OCI-LY1 (cell line): Measurements from ENCODE around the gene PELO.

ENCODE experiments used
- H2AFZ ChIP-seq: fragments of 200-600 bp; sonication (generic), shearing (Covaris generic); 2 replicates; pipeline ENCODE4 v1.6.0; 2014; ENCODE audit warnings: antibody characterized with exemption, mild to moderate bottlenecking, low read length
- H3F3A ChIP-seq: fragments of 200-600 bp; sonication (generic), shearing (Covaris generic); 2 replicates; pipeline ENCODE4 v1.6.0; 2014; ENCODE audit warnings: mild to moderate bottlenecking, antibody characterized with exemption, low read length, moderate library complexity; ENCODE audit not compliant: insufficient read depth
- H3K27ac ChIP-seq: fragments of 200-600 bp; sonication (generic); 2 replicates; pipeline ENCODE4 v1.5.1; 2014; ENCODE audit warnings: low read length, mixed run types, mild to moderate bottlenecking, low read depth; ENCODE audit not compliant: poor library complexity, severe bottlenecking
- H3K27me3 ChIP-seq: fragments of 200-600 bp; sonication (generic); 2 replicates; pipeline ENCODE4 v1.6.0; 2014; ENCODE audit warnings: antibody characterized with exemption, mild to moderate bottlenecking, low read length, moderate library complexity; ENCODE audit not compliant: insufficient read depth
- H3K36me3 ChIP-seq: fragments of 200-600 bp; sonication (generic); 2 replicates; pipeline ENCODE4 v1.6.1; 2014; ENCODE audit warnings: mild to moderate bottlenecking, antibody characterized with exemption, low read length, moderate library complexity, mixed read lengths; ENCODE audit not compliant: insufficient read depth
- H3K4me1 ChIP-seq: fragments of 200-600 bp; sonication (generic); 2 replicates; pipeline ENCODE4 v1.5.1; 2014; ENCODE audit warnings: mild to moderate bottlenecking, low read length, moderate library complexity; ENCODE audit not compliant: insufficient read depth, severe bottlenecking
- H3K4me2 ChIP-seq: fragments of 200-600 bp; sonication (generic), shearing (Covaris generic); 2 replicates; pipeline ENCODE4 v1.6.1; 2014; ENCODE audit warnings: low read length
- H3K4me3 ChIP-seq: fragments of 200-600 bp; sonication (generic); 2 replicates; pipeline ENCODE4 v1.5.1; 2014; ENCODE audit warnings: low read length, low read depth, mild to moderate bottlenecking, mixed read lengths; ENCODE audit not compliant: poor library complexity, severe bottlenecking
- H3K79me2 ChIP-seq: fragments of 200-600 bp; shearing (Covaris generic); 2 replicates; pipeline ENCODE4 v1.6.1; 2016; ENCODE audit warnings: mixed run types, low read length, mixed read lengths; ENCODE audit not compliant: insufficient read depth
- H3K9ac ChIP-seq: fragments of 200-600 bp; sonication (generic), shearing (Covaris generic); 2 replicates; pipeline ENCODE4 v1.6.1; 2014; ENCODE audit warnings: mild to moderate bottlenecking, low read length, mixed read lengths
- H3K9me2 ChIP-seq: fragments of 200-600 bp; sonication (generic), shearing (Covaris generic); 2 replicates; pipeline ENCODE4 v1.6.1; 2014; ENCODE audit warnings: low read depth, mild to moderate bottlenecking, low read length, mixed read lengths
- H3K9me3 ChIP-seq: fragments of 200-600 bp; shearing (Covaris generic); 2 replicates; pipeline ENCODE4 v1.6.1; 2014; ENCODE audit warnings: low read length, mixed read lengths
- H4K20me1 ChIP-seq: fragments of 200-600 bp; sonication (generic), shearing (Covaris generic); 2 replicates; pipeline ENCODE4 v1.6.0; 2016; ENCODE audit warnings: mild to moderate bottlenecking, low read length; ENCODE audit not compliant: insufficient read depth
- CTCF ChIP-seq: fragments of 200-600 bp; sonication (generic), shearing (Covaris generic); IDR thresholded peaks from 2 replicates; pipeline ENCODE4 v1.5.1; 2017; ENCODE audit warnings: mild to moderate bottlenecking, antibody characterized with exemption, low read length, moderate library complexity, mixed read lengths
- EZH2 ChIP-seq: fragments of 200-600 bp; sonication (generic), shearing (Covaris generic); IDR thresholded peaks from 2 replicates; pipeline ENCODE4 v1.8.0; 2017; ENCODE audit warnings: borderline replicate concordance, mixed run types, mild to moderate bottlenecking, antibody characterized with exemption, low read length, moderate library complexity, mixed read lengths

The PELO gene

GRCh38 chr5:52798938-52799337 lies 11.2 kb downstream of the PELO start:
- Histone ChIP-seq H3K79me2 (peaks cover 27% of the 10 kb centered on the region), H3K9me2 (no peaks in the 10 kb centered on the region), H3K4me2 (peak overlapping the region; percentile 91), H3F3A (no peaks in the 10 kb centered on the region), H4K20me1 (no peaks in the 10 kb centered on the region), H3K27ac (no peak overlapping the region), H3K9me3 (no peaks in the 10 kb centered on the region), H3K36me3 (peaks cover 19% of the 10 kb centered on the region), H3K4me1 (peaks cover 40% of the 10 kb centered on the region), H2AFZ (peak overlapping the region; percentile 99), H3K27me3 (no peaks in the 10 kb centered on the region), H3K4me3 (peak overlapping the region; percentile 94), H3K9ac (peak overlapping the region; percentile 93)
- TF ChIP-seq EZH2 (no peak), CTCF (no peak)

GRCh38 chr5:52799358-52799982 lies 11.8 kb downstream of the PELO start:
- Histone ChIP-seq H3K4me3 (peak overlapping the region; percentile 94), H2AFZ (peak overlapping the region; percentile 99), H3K36me3 (peaks cover 25% of the 10 kb centered on the region), H3K4me2 (peak overlapping the region; percentile 91), H3K4me1 (peaks cover 40% of the 10 kb centered on the region), H3K79me2 (peaks cover 27% of the 10 kb centered on the region), H3F3A (no peaks in the 10 kb centered on the region), H3K27ac (no peak overlapping the region), H3K9me3 (no peaks in the 10 kb centered on the region), H4K20me1 (no peaks in the 10 kb centered on the region), H3K27me3 (no peaks in the 10 kb centered on the region), H3K9ac (peak overlapping the region; percentile 93), H3K9me2 (no peaks in the 10 kb centered on the region)
- TF ChIP-seq CTCF = no peak
- no peak for TF ChIP-seq EZH2

GRCh38 chr5:52799983-52800393 lies 12.3 kb downstream of the PELO start:
- peak overlapping the region; percentile 93 for H3K9ac ChIP-seq

More at GRCh38 chr5:52799983-52800393, 12.3 kb downstream of the PELO start:
- Histone ChIP-seq H3F3A (no peaks in the 10 kb centered on the region), H3K36me3 (peaks cover 28% of the 10 kb centered on the region), H3K4me3 (peak overlapping the region; percentile 94), H4K20me1 (no peaks in the 10 kb centered on the region), H3K9me2 (no peaks in the 10 kb centered on the region), H3K27me3 (no peaks in the 10 kb centered on the region), H3K79me2 (peaks cover 27% of the 10 kb centered on the region), H3K4me1 (peaks cover 40% of the 10 kb centered on the region), H3K9me3 (no peaks in the 10 kb centered on the region), H3K27ac (peak overlapping the region; percentile 46), H2AFZ (no peak overlapping the region; the same call in 1 of the 2 replicates), H3K4me2 (peak overlapping the region; percentile 91)
- TF ChIP-seq CTCF (no peak), EZH2 (no peak)
